ENCODE results near the gene ZNF282. TPM values are rescaled to one million over a fixed set of nuclear protein-coding genes. Genes with fewer than 3 reads are reported as not detected.

Gene ZNF282
- total RNA-seq, 4 donors from 2014 or later: 5.7 to 14.5 (median 13.1) TPM

DNA sequence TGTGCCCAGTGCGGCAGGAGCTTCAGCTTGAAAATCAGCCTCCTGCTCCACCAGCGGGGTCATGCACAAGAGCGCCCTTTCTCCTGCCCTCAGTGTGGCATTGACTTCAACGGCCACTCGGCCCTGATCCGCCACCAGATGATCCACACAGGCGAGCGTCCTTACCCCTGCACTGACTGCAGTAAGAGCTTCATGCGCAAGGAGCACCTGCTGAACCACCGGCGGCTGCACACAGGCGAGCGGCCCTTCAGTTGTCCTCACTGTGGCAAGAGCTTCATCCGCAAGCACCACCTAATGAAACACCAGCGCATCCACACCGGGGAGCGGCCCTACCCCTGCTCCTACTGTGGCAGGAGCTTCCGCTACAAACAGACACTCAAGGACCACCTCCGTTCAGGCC lies 16.1 kb upstream of the ZNF282 start:
- TF ChIP-seq CTCF (IDR thresholded peaks at IDR 0.05; ENCODE audit: low read depth): no peak

DNA sequence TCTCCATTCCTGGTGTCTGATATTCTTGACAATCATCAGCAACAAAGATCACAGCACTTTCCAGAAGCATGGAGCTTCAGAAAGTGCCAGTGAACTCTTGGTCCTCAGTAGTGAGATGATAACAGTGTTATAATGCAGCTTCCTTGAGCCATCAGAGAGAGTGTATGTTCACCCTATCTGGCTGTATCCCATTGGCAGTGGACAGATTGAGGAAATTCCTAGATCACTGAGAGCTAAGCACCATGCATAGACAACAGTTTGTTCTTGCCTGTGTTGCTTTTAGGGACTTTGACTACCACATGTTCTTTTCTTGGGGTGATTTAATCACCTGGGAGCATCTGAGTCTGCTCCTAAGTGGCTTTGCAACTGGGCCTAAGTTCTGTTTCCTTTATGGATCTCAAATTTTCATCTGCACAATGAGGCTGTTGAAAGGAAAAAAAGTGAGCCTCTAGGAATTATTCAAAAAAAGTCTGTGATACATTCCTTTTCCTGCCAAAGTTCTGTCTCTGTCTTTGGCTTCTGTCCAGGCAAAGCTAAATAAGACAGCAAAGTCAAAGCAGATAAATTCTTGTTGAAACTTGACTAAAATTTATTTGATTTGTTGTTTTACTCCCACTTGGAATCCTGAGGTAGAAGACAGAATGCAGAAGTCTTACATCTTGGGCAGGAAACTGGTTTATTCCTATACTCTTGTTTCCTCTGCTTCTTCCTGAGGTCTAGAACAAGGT lies 14.5 kb upstream of the ZNF282 start:
- no peak for TF ChIP-seq CTCF (IDR thresholded peaks at IDR 0.05; ENCODE audit: low read depth)

DNA sequence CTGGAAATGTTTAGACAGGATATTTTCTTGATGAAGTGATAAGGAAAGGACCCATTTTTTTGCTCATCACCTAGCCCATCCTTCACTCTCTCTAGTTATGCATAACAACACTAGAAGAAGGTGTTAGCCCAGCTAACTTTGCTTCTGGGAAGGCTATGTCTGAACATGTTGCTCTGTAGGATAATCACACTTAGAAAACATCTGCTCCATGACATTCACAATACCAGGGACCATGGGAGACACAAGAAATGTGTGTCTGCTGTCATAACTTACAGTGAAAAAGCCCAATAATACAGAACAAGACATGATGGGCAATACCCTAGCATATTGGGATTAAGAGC lies 13.9 kb upstream of the ZNF282 start:
- no peak for TF ChIP-seq CTCF (IDR thresholded peaks at IDR 0.05; ENCODE audit: low read depth)

- TF ChIP-seq CTCF (IDR thresholded peaks at IDR 0.05; ENCODE audit: low read depth): no peak
Measured at GRCh38 chr7:149184274-149184673, 11.1 kb upstream of the ZNF282 start.

GRCh38 chr7:149188213-149188612 lies 7.1 kb upstream of the ZNF282 start:
- no peak for TF ChIP-seq CTCF (IDR thresholded peaks at IDR 0.05; ENCODE audit: low read depth)

DNA sequence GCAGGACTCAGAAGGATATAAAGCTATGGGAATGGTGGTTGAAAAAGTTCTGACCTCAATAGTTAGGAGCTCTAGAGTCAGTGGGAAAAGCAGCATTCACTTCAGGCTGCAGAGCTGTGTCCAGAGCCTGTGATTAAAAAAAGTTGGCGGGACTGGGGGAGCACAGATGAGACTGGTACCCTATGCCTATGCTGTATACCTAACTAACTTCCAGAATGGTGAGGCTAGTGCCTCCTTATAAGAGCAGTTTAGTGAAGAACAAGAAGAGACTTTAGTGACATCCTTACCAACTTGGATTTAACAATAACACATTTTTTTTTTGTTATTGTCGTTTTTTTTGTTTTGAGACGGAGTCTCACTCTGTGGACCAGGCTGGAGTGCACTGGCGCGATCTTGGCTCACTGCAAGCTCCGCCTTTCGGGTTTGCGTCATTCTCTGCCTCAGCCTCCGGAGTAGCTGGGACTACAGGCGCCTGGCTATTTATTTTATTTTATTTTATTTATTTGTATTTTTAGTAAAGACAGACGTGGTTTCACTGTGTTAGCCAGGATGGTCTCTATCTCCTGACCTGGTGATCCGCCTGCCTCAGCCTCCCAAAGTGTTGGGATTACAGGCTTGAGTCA lies 6.6 kb upstream of the ZNF282 start:
- TF ChIP-seq CTCF (IDR thresholded peaks at IDR 0.05; ENCODE audit: low read depth): no peak

DNA sequence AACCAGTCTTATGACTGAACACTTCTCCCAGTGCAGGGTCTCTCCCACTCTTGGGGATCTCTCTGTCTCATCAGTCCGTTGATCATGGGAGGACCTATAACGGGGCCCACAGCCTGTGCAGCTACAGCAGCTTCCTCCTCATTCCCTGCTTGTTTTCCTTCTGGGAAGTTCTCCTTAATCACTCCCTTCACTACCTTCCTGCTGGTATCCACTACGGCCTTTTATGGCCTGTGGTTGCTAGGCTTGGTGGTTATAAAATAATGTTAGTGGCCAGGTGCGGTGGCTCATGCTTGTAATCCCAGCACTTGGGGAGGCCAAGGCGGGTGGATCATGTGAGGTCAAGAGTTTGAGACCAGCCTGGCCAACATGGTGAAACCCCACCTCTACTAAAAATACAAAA lies 3.5 kb upstream of the ZNF282 start:
- TF ChIP-seq CTCF (IDR thresholded peaks at IDR 0.05; ENCODE audit: low read depth): no peak
